Activated B cell treated with CpG ODN at 0.5 μM for 24 hours (primary cell): ENCODE data around the gene UPK3BL1. TPM values are rescaled to one million over a fixed set of nuclear protein-coding genes. Genes with fewer than 3 reads are reported as not detected.
"Not testable (repeated sequence)": the region's sequence is repeated elsewhere in the genome, so short reads cannot be mapped to it uniquely, and the experiment has no call there.

Experiments used
- ATAC-seq: fragments of 200-7000 bp; cut with Tn5 transposase; one replicate; pipeline ENCODE4 v1.10.0; 2021; ENCODE audit warnings: low read depth, mild to moderate bottlenecking, moderate library complexity
- CTCF ChIA-PET: fragments of 350-600 bp; sonication (Branson Sonifier 250); formaldehyde crosslinking; loops from one replicate; lab custom pipeline; 2021; ENCODE audit warnings: antibody characterized with exemption; lab: Charles Lee
- POLR2A ChIA-PET: fragments of 350-600 bp; sonication (Branson Sonifier 250); formaldehyde crosslinking; loops from one replicate; lab custom pipeline; 2021; ENCODE audit warnings: antibody characterized with exemption; lab: Charles Lee
- DNase-seq: peaks from one replicate; pipeline ENCODE4 v3.0.0; 2022
- H3K27ac Mint-ChIP-seq: one replicate; pipeline ENCODE4 v1.8.0; 2020; ENCODE audit warnings: mixed read lengths
- H3K27me3 Mint-ChIP-seq: one replicate; pipeline ENCODE4 v1.8.0; 2021; ENCODE audit warnings: mixed read lengths
- H3K36me3 Mint-ChIP-seq: one replicate; pipeline ENCODE4 v1.8.0; 2021; ENCODE audit warnings: low read depth, mixed read lengths
- H3K4me1 Mint-ChIP-seq: one replicate; pipeline ENCODE4 v1.8.0; 2021; ENCODE audit warnings: mixed read lengths
- H3K4me3 Mint-ChIP-seq: one replicate; pipeline ENCODE4 v1.8.0; 2020; ENCODE audit warnings: mild to moderate bottlenecking, mixed read lengths
- H3K9me3 Mint-ChIP-seq: one replicate; pipeline ENCODE4 v1.8.0; 2020; ENCODE audit warnings: mixed read lengths
- intact Hi-C: fragments of 100-400 bp; cut with micrococcal nuclease; formaldehyde crosslinking; loops from one replicate; pipeline ENCODE4 v1.15.1; 2024
- total RNA-seq: library from RNA; stranded (reverse); gene quantifications from 2 replicates; pipeline ENCODE4 v1.2.3, GENCODE V29; 2022

Gene UPK3BL1
- total RNA-seq, 1 donor from 2014 or later, result 58.8 TPM

- H3K36me3 Mint-ChIP-seq, H3K4me3 Mint-ChIP-seq, H3K9me3 Mint-ChIP-seq, CTCF ChIA-PET, H3K27me3 Mint-ChIP-seq, intact Hi-C loops, POLR2A ChIA-PET, H3K27ac Mint-ChIP-seq, H3K4me1 Mint-ChIP-seq: not testable (repeated sequence)
- DNase-seq (peak; percentile 65), ATAC-seq (peak; percentile 89)
These were observed 26.0 kb downstream of the UPK3BL1 start, which contains the start of gene RASA4 for GRCh38 chr7:102616507-102617125. Gene RASA4 (minus strand): TSS chr7:102616756. CDS start chr7:102616689, 67 bp downstream.

DNA sequence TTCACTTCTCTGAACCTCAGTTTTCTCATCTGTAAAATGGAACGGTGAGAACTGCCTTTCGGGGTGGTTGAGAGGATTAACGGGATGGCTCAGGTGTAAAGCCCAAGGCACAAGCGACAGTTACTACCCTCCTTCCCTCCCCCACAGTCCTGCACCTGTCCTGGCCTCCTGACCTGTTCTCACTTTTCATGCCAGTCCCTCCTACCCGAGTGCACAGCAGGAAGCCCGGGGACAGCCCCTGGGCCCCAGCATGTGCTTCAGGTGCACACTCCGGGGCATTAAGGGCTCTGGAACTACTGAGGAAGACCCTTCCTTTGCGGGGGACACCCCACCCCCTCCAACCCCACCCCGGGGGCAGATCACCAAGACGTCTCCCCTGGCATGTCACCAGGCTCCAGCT lies 26.7 kb downstream of the UPK3BL1 start:
- POLR2A ChIA-PET, DNase-seq, H3K9me3 Mint-ChIP-seq, H3K27ac Mint-ChIP-seq, H3K27me3 Mint-ChIP-seq, H3K4me1 Mint-ChIP-seq, H3K4me3 Mint-ChIP-seq, intact Hi-C loops, H3K36me3 Mint-ChIP-seq, CTCF ChIA-PET: not testable (repeated sequence)
- ATAC-seq, result peak; percentile 2

GRCh38 chr7:102614873-102615272 lies 27.7 kb downstream of the UPK3BL1 start:
- CTCF ChIA-PET, H3K4me3 Mint-ChIP-seq, H3K36me3 Mint-ChIP-seq, intact Hi-C loops, H3K27me3 Mint-ChIP-seq, H3K9me3 Mint-ChIP-seq, POLR2A ChIA-PET, ATAC-seq, DNase-seq, H3K4me1 Mint-ChIP-seq, H3K27ac Mint-ChIP-seq: not testable (repeated sequence)

DNA sequence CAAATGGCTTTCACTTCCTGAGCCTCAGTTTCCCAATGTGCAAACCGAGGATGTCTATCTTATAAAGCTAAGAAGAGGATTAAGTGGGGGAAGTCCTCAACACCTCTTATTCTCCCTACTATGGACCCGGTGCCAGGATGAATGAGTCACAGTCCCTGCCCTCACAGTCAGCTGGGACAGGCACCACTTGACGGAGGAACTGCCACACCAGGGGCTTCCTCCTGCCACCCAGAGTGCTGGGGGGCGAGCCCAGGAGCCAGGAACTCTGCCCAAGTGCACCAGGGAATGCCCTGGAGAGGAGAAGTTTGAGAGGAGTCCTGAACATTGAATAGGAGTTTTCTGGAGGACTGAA lies 28.3 kb downstream of the UPK3BL1 start:
- intact Hi-C loops, H3K4me3 Mint-ChIP-seq, DNase-seq, H3K27me3 Mint-ChIP-seq, H3K27ac Mint-ChIP-seq, H3K4me1 Mint-ChIP-seq, CTCF ChIA-PET, H3K9me3 Mint-ChIP-seq, H3K36me3 Mint-ChIP-seq, POLR2A ChIA-PET: not testable (repeated sequence)
- peak; percentile 12 for ATAC-seq

- H3K27me3 Mint-ChIP-seq, H3K4me3 Mint-ChIP-seq, intact Hi-C loops, H3K36me3 Mint-ChIP-seq, H3K9me3 Mint-ChIP-seq, DNase-seq, H3K27ac Mint-ChIP-seq, H3K4me1 Mint-ChIP-seq, POLR2A ChIA-PET, CTCF ChIA-PET: not testable (repeated sequence)
- peak; percentile 45 for ATAC-seq
These were observed 28.8 kb downstream of the UPK3BL1 start for GRCh38 chr7:102613575-102614345.

DNA sequence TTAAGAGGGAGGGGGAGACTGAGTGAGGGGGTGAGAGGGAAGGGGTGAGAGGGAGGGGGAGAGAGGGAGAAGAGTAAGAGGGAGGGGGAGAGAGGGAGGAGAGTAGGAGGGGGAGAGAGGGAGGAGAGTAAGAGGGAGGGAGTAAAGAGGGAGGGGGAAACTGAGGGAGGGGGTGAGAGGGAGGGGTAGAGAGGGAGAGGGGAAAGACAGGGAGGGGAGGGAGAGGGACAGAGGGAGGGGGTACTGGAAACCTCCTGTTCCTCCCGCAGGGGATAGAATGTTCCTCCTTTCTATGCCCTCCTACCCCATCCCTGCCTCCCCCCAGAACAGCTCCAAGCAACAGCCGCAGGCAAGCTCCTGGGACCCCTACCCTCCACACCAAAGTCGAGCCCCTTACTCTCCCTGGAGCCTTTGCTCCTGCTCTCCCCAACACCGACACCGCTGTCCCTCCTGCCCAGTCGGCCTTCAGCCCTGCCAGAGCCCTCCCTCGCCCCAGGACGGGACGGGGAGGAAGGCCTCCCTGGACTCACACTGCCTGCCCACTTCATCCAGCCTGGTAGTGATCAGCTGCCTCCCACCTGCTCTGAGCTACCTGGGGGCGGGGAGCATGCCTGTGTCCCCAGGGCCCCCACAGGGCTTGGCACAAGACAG lies 30.8 kb downstream of the UPK3BL1 start:
- ATAC-seq, POLR2A ChIA-PET, H3K27me3 Mint-ChIP-seq, H3K27ac Mint-ChIP-seq, DNase-seq, H3K36me3 Mint-ChIP-seq, H3K4me1 Mint-ChIP-seq, CTCF ChIA-PET, intact Hi-C loops, H3K9me3 Mint-ChIP-seq: not testable (repeated sequence)
- peak overlapping the region; percentile 32 for H3K4me3 Mint-ChIP-seq

GRCh38 chr7:102611013-102611674 lies 31.4 kb downstream of the UPK3BL1 start:
- H3K27me3 Mint-ChIP-seq, H3K9me3 Mint-ChIP-seq, DNase-seq, H3K4me3 Mint-ChIP-seq, H3K4me1 Mint-ChIP-seq, POLR2A ChIA-PET, H3K36me3 Mint-ChIP-seq, H3K27ac Mint-ChIP-seq, intact Hi-C loops, CTCF ChIA-PET: not testable (repeated sequence)
- peak; percentile 67 for ATAC-seq

DNA sequence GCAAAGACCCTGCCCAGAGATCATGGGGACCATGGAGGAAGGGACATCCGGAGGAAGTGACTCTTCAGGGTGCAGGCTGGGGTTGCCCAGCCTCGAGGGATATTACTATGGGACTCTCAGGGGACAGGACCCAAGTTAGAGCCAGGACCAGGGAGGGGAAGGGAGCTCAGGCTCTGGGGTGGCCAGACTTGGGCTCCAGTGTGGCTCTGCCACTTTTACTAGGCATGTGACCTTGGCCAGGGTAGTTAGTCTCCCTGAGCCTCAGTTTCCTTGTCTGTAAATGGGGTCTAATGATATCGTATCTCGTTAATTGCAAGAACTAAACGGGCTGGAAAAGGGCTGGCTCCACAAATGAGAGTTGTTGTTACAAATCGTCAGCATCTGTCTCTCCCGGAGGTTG lies 32.1 kb downstream of the UPK3BL1 start:
- intact Hi-C loops, H3K9me3 Mint-ChIP-seq, H3K4me1 Mint-ChIP-seq, H3K27me3 Mint-ChIP-seq, H3K4me3 Mint-ChIP-seq, H3K36me3 Mint-ChIP-seq, CTCF ChIA-PET, H3K27ac Mint-ChIP-seq, POLR2A ChIA-PET, DNase-seq, ATAC-seq: not testable (repeated sequence)

GRCh38 chr7:102609734-102610133 lies 32.9 kb downstream of the UPK3BL1 start:
- POLR2A ChIA-PET, result not testable (repeated sequence)

DNA sequence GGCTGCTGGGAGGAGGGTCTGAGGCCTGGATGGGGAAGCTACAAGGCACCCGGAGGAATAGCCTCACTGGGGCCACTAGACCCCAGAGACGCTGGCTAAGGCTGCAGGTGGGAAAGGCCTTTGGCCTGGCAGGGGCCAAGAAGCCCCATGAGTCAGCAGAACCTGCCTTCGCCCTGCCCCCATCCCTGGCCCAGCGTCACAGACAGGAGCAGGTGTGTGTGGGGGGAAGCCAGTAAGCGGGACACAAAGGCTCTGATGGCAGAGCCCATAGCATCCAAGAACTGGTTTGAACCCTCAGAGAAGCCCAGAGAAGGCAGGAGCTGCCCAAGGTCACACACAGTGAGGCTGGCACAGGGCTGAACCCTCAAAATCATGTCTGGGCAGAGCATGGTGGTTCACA lies 35.7 kb downstream of the UPK3BL1 start:
- POLR2A ChIA-PET, H3K27ac Mint-ChIP-seq: not testable (repeated sequence)

More at GRCh38 chr7:102609734-102610133, 32.9 kb downstream of the UPK3BL1 start:
- H3K36me3 Mint-ChIP-seq, intact Hi-C loops, H3K27me3 Mint-ChIP-seq, DNase-seq, ATAC-seq, H3K9me3 Mint-ChIP-seq, H3K4me3 Mint-ChIP-seq, H3K27ac Mint-ChIP-seq, CTCF ChIA-PET, H3K4me1 Mint-ChIP-seq: not testable (repeated sequence)

GRCh38 chr7:102604431-102605145 lies 38.0 kb downstream of the UPK3BL1 start:
- POLR2A ChIA-PET, H3K4me1 Mint-ChIP-seq, H3K27me3 Mint-ChIP-seq, H3K27ac Mint-ChIP-seq, H3K9me3 Mint-ChIP-seq, DNase-seq, ATAC-seq, H3K36me3 Mint-ChIP-seq, CTCF ChIA-PET, intact Hi-C loops, H3K4me3 Mint-ChIP-seq: not testable (repeated sequence)

More for the DNA sequence above, 35.7 kb downstream of the UPK3BL1 start:
- H3K27me3 Mint-ChIP-seq, DNase-seq, H3K36me3 Mint-ChIP-seq, H3K4me1 Mint-ChIP-seq, ATAC-seq, CTCF ChIA-PET, H3K9me3 Mint-ChIP-seq, H3K4me3 Mint-ChIP-seq, intact Hi-C loops: not testable (repeated sequence)
